HG03103 (cell line): Measurements from ENCODE around the gene TAF1B.
"Not testable (repeated sequence)": the region's sequence is repeated elsewhere in the genome, so short reads cannot be mapped to it uniquely, and the experiment has no call there.

Source experiments
- ATAC-seq: cut with Tn5 transposase; IDR thresholded peaks from one replicate; pipeline ENCODE4 v1.9.1; 2021; ENCODE audit warnings: low read depth; ENCODE audit not compliant: unreplicated experiment

The TAF1B gene

DNA sequence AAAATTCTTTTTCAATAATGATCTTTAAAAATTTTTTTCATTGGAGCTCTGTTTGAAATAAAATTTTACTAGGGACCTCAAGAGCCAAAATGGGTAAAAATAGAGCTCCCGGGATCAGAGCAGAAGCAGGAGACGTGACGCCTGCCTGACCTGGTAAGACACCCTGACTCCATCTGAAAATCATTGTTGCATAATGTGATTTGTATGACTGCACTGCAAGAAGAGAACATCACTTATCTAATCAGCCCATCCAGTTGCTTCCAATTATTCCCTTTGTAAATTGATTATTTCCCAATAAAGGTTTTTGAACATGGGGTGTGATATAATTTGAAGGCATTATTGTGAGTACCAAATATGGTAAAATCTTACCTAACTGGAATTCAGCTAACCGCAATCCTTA lies 17.1 kb upstream of the TAF1B start:
- no peak for ATAC-seq

DNA sequence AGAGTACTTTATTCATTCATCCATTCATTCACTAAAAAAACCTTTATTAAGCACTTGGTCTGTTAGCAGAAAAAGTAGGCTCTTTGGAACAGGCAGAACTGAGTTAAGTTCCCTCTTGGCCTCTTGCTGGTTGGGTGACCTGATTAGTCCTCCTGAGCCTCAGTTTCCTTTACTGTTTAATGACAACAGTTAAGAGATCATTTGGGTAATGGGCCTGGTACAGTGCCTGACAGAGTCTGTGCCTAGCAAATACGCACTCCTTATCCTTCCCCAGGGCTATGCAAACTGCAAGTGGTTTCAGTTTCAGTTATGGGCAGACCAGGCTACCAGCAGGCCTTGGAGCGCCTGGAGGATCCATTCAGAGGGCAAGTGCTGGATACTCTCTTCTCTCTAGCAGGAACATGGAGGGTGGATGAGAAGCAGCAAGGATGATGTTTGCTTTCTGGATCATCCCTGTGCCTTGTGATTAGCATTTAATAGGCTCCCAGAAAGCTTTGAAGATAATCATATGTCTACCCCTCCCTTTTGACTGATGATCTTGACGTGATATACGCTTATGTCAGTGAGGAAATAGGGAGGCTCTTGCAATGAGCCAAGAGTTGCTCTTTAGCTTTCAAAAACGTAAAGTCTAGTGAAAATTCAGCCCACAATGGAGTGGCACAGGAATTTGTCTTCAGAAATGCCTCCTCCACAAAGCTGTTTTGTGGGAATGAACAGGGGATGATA lies 12.4 kb upstream of the TAF1B start:
- no peak for ATAC-seq

DNA sequence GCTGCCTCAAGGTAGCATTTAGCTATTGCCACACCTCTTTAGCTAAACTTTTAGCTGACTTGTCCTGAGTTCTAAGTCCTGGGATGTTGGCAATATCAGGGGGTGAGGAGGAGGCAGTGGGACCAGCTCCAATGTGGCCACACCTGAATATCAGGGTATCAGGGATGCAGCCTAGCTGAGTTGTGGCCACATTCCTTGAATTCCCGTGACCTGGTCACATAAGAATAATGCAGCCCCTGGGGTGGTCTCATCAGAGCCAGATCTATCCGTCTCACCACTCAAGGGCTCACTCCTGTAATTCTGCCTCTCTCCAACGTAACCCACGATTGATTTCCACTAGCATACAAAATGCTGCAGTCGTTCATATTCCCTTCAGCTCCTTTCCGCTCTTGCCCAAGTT lies 11.6 kb upstream of the TAF1B start:
- ATAC-seq: no peak

DNA sequence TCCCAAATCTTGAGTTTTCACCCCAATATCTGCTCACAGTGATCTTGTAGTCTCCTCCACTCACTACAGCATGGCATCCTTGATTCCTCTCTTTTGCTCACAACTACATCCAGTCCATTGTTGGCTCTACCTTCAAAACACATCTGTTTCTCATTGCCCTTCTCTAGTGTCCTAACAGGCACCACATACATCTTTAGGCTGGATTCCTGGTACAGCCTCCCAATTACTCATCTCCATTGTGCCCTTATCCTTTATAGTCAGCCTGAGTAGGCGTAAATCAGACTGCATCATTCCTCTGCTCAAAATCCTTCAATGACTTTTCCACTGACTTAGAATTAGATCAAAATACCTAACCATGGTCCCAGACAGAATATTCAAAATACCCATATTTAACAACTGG lies 10.7 kb upstream of the TAF1B start:
- no peak for ATAC-seq

DNA sequence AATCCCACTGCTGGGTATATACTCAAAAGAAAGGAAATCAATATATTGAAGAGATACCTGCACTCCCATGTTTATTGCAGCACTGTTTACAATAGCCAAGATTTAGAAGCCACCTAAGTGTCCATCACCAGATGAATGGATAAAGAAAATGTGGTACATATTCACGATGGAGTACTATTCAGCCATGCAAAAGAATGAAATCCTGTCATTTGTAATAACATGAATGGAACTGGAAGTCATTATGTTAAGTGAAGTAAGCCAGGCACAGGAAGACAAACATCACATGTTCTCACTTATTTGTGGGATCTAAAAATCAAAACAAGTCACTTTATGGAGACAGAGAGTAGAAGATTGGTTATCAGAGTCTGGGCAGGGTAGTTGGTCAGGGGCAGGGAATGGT lies 8.2 kb upstream of the TAF1B start:
- ATAC-seq: not testable (repeated sequence)

DNA sequence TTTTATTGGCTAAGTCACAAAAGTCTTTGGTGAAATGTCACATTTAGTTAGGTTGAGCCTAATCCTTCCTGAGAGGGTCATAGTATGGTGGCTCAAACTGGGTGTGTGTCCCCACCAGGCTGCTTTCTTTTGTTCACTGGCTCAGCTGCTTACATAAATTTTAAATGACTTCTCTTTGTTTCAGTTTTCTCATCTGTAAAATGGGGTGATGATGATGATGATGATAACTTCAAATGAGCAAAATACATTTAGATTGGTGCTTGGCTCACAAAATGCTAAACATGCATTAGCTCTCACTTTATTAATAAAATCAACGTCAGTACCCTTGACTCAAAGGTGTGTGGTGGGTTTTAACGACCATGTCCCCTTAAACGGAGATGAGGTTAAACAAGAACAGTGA lies 7.2 kb upstream of the TAF1B start:
- ATAC-seq: no peak

DNA sequence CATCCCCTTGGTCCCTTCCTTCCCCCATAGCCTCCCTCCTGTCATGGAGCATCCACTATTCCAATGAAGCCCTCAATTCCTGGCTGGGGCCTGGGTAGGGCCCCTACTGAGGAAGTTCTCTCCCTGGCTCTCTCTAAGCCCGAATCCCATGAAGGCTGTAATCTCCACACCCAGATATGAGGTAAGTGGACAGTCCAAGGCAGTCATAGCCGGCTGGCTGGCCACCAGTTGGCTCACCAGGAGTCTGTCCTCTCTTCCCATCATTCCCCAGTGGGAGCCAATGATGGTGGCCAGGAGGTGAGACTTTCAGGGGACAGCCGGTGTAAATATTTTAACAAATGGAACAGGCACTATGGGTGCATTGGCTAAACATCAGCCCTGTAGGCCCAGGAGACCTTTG lies 6.8 kb upstream of the TAF1B start:
- ATAC-seq: no peak

DNA sequence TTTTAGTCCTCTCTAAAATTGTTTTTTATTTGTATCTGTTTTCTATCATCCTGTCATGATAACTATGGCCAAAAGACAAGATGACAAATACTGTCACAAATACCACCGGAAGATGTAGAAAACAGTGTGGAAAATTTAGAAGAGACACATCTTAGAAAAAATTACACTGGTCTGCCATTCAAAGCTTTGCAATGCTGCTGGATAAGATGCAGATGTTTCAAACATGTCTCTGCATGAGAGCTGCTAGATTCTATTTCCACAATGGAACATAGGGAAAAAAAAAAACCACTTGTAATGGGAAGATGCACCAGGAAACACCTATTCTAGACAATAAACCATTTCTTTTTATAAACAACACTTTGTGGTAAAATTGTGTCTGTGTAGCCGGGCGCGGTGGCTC lies 5.8 kb upstream of the TAF1B start:
- ATAC-seq: no peak

DNA sequence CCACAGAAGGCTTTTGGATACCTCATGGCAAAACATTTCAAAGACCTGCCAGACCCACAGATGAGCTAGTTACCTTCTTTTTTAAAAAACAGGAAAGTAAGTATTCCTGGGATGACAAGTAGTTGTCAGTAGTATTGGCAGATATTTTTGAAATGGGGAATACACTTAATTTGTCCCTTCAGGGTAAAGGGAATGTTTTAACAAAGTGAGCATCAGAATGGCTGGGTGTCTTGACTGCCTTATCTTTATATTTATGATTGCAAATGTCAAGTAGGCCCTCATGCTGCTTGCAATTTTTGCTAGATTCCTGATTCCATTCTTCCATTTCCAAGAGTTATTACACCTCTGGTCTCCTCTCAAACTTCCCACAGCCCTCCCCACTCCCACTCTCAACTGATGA lies 4.9 kb upstream of the TAF1B start:
- no peak for ATAC-seq

DNA sequence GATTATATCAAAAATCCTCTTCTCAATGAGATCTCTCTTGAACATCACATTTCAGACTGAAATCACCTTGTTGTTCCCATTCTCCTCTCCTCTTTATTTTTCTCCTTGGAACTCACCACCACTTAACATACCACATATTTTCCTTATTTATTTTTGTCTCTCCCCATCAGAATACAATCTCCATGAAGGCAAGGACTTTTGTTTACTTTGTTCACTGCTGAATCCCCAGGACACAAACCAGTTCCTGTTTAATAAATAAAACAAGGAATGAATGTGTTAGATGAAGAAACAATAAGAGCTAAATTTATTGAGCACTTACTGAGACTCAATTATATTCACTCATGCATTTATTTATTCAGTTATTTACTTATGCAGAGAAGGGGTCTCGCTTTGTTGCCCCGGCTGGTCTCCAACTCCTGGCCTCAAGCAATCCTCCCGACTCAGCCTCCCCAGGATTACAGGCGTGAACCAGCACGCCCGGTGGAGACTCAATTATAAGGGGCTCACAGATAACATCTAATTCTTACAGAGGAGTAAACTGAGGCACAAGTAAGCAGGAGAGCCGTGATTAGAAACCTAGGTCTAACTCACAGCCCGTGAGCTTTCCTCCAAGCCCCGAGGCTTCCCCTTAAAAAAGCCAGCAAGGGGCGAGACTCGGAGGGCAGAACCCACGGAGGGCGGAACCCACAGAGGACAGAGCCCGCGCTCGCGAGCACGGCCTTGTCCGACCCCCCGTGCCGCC lies 616 bp upstream of the TAF1B start:
- no peak for ATAC-seq

DNA sequence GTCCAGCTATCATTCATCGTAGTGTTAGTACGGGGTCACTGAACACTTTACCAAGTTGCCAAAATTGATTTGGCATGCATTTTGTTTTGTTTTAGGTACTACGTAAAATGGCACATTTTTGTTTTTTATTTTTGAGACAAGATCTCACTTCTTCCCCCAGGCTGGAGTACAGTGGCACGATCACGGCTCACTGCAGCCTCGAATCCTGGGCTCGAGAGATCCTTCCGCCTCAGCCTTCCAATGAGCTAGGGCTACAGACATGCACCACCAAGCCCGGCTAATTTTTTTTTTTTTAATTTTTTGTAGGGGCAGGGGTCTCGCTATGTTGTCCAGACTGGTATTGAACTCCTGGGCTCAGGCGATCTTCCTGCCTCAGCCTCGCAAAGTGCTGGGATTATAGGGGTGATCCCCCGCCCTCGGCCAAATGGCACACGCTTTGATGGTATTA lies 786 bp downstream of the TAF1B start:
- no peak for ATAC-seq

DNA sequence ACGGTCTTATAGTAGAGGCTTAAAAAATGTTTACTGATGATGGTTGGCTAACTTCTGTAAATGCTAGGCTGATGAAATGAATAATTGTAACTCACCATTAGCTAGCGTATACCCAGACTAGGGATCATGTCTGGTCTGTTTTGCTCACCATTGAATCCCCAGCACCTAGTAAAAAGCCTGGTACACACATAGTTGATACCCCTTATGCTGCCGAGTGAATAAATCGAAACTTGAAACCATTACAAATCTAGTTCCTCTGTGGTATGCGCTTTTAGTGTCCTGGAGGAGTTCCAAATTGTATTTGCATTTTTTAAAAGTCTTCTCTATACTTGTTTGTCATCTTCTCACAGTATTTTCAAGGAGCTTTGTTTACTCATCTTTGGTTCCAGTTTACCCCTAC lies 1.3 kb downstream of the TAF1B start:
- ATAC-seq: peak; percentile 43

DNA sequence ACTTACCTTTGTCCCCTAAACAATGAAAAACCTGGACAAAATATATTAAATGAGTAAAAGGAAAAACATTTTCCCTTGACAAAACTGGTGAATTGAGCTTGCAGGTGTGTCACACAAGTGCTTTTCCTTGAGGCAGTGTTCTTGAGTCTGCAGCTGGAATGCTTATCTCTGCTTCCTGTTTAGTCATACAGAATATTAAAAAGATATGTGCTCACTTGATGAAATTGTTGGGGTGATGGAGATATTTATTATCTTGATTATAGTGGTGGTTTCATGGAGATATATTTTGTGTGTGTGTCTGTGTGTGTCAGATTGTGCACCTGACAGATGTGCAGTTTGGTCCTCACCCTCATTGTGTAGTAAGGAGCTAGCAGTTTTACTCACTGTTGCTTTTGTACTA lies 3.3 kb downstream of the TAF1B start:
- no peak for ATAC-seq

DNA sequence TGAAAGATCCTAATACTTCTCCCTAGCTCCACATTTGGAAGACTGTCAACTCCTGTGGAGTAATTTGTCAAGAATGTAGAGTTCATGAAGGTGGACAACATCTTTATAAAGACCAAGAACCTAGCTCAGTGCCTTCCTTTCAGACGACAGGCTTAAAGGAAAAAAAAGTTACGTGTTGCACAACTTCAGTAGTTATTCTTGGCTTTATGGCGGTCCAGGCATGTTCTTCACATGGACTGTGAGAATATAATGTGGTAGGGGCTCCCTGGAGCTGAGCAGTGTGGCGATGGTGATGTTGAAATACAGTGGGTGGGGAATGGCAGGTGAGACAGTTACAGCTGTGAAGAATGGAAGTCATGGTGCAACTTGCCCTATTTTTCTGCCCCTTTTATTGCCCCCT lies 3.9 kb downstream of the TAF1B start:
- ATAC-seq: no peak

DNA sequence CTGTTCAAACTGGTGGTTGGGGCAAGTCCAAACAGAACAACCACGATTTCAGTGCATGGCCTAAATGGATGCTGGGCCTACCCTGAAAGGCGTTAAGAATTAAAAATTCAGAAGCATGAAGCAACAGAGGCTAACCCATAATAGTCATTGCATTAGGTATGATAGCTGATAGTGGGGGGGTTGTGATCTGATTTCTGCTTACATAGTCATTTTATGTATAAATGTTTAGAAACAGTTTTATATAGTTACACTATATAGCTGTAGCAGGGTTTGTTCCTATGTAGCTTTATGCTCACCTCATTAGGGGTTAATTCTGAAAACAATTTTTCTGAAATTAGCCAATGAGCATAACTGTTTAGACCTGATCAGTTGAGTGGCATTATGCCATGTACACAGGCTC lies 9.6 kb downstream of the TAF1B start:
- no peak for ATAC-seq

DNA sequence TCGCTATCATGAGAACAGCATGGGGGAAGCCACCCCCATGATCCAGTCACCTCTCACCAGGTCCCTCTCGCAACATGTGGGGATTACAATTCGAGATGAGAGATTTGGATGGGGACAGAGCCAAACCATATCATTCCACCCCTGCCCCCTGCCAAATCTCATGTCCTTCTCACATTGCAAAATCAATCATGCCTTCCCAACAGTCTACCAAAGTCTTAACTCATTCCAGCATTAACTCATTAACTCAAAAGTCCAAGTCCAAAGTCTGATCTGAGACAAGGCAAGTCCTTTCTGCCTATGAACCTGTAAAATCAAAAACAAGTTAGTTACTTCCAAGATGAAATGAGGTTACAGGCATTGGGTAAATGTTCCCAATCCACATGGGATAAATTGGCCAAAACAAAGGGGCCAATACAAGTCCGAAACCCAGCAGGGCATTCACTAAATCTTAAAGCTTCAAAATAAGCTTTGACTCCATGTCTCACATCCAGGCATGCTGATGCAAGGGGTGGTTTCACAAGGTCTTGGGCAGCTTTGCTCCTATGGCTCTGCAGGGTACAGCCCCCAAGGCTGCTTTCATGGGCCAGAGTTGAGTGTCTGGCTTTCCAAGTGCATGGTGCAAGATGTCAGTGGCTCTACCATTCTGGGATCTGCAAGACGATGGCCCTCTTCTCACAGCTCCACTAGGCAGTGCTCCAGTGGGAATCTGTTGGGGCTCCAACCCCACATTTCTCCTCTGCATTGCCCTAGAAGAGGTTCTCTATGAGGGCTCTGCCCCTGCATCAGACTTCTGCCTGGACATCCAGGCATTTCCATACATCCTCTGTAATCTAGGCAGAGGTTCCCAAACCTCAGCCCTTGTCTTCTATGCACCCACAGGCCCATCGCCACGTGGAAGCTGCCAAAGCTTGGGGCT lies 14.8 kb downstream of the TAF1B start:
- no peak for ATAC-seq

DNA sequence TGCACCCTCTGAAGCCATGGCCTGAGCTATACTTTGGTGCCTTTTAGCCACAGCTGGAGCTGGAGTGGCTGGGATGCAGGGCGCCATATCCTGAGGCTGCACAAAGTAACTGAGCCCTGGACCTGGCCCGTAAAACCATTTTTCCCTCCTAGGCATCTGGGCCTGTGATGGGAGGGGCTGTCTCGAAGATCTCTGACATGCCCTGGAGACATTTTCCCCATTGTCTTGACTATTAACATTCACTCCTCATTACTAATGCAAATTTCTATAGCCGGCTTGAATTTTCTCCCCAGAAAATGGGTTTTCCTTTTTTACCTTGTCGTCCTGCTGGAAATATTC lies 15.4 kb downstream of the TAF1B start:
- ATAC-seq: no peak

DNA sequence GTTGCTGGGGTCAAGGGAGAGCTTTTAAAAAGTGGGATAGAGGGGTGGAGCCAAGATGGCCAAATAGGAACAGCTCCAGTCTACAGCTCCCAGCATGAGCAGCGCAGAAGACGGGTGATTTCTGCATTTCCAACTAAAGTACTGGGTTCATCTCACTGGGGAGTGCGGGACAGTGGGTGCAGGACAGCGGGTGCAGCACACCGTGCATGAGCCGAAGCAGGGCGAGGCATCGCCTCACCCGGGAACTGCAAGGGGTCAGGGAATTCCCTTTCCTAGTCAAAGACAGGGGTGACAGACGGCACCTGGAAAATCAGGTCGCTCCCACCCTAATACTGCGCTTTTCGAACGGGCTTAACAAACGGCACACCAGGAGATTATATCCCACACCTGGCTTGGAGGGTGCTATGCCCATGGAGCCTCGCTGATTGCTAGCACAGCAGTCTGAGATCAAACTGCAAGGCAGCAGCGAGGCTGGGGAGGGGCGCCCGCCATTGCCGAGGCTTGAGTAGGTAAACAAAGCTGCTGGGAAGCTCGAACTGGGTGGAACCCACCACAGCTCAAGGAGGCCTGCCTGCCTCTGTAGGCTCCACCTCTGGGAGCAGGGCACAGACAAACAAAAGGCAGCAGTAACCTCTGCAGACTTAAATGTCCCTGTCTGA lies 17.8 kb downstream of the TAF1B start:
- ATAC-seq: not testable (repeated sequence)

DNA sequence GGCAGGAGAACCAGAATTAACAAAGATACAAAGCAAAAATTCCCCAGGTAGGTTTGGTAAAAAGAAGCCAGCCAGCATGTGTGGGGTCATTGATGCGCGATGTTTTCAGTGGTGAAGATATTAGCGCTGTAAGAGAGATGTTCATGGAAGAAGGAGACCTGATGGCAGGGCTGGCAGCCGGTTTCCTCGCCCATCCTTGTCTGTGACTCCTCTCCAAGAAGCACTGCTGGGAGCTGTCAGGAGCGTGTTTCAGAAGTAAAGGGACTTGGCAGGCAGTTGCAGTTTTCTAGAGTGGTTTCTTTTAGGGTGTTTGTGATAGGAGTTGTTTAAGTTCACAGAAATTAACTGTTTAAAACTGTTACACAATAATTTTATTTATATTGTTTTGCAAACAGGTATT lies 24.6 kb downstream of the TAF1B start:
- ATAC-seq: no peak

DNA sequence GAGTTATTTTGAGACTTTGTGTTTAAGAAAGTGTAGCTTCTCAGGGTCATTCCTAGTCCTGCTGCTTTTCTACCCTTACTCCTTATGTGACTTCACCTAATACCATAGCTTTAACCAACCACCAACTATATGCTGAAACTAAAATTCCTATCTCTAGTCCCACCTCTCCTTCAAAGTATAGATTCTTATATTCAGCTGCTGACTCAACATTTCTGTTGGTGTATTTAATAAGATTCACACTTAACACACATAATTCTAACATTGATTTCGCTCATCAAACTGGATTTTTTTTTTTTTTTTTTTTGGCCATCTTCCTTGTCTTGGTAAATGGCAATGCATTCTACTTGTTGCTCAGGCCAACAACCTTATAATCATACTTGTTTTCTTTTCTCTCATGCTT lies 30.1 kb downstream of the TAF1B start:
- no peak for ATAC-seq

DNA sequence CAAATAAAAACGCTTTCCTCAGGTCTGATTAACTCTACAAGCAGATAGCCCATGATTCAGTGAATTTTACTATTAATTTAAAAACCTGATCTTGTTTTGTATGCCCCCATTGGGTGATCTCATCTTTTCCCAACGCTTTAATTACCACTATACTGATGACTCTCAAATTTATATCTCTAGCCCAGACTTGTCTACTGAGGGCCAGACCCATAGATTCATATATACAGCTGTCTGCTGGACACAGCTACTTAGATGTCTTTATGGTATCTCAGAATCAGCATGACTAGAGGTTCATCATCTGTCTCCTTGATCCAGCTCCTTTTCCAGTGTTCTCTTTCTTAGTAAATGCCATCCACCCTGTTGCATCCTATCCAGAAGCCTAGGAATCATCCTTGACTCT lies 33.8 kb downstream of the TAF1B start:
- no peak for ATAC-seq
